ENCODE data around the gene WDR1. TPM values are rescaled to one million over a fixed set of nuclear protein-coding genes. Genes with fewer than 3 reads are reported as not detected.

Gene WDR1
- total RNA-seq, 1 experiment from 2014 or later, result 223 TPM

DNA sequence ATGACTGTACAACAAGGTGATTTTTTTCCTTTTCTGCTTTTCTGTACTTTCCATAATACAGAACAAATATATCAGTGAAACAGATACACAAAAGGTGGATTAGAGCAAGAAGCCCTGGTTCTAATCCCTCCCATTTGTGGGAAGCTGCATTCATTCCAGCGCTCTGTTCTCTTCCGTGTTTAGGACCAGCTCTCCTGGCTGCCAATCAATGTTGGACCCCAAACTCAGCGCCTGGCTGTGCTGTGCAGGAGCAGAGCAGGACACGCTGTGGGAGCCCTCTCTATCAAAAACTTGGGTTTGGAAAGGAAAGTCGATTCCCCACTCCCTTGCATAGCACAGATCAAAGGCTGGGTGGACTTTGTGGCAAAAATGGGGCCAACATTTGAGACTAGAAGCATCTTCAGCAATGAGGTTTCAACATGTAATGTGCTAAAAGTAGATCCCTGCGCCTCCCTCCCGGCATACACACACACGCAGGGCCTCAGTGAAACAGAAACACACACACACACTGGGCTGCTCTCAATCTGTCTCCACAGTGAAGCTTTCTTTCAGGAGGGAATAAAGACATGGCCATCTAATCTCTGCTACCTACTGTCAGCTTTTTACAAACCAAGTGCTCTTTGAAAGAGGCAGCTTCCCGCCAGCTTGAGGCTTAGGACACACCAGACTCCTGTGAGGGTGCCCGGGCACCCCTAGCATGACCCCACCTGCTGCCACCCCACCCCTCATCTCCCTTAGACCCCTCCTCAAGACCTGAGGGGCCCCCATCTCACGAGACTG, 12.2 kb downstream of the WDR1 start:
- RAD21 ChIA-PET (ENCODE audit: low non-redundant PET in 1 of 2, low total read pairs in 2 of 2, uncharacterized antibody in 2 of 2, unreplicated experiment in 2 of 2), result interaction anchor here in 1 of 2 experiments (0.7 kb wide), 1 partner anchor 384 kb away, joined by 3 read pairs; no protein-coding TSS in a partner anchor
- CTCF ChIA-PET, result no interaction called here
- TF ChIP-seq POLR2A (IDR thresholded peaks at IDR 0.05; ENCODE audit: borderline replicate concordance, extremely low read depth, insufficient read depth, insufficient read length) (no peak), ELF1 (IDR thresholded peaks at IDR 0.05; ENCODE audit: borderline replicate concordance, low read depth) (no peak), JUND (IDR thresholded peaks at IDR 0.05) (no peak), RAD21 (IDR thresholded peaks at IDR 0.05; ENCODE audit: low read depth) (no peak), EGR1 (IDR thresholded peaks at IDR 0.05; ENCODE audit: low read depth) (no peak), SIN3A (IDR thresholded peaks at IDR 0.05; ENCODE audit: low read depth) (no peak)
- TF ChIP-seq, protein P1, sequence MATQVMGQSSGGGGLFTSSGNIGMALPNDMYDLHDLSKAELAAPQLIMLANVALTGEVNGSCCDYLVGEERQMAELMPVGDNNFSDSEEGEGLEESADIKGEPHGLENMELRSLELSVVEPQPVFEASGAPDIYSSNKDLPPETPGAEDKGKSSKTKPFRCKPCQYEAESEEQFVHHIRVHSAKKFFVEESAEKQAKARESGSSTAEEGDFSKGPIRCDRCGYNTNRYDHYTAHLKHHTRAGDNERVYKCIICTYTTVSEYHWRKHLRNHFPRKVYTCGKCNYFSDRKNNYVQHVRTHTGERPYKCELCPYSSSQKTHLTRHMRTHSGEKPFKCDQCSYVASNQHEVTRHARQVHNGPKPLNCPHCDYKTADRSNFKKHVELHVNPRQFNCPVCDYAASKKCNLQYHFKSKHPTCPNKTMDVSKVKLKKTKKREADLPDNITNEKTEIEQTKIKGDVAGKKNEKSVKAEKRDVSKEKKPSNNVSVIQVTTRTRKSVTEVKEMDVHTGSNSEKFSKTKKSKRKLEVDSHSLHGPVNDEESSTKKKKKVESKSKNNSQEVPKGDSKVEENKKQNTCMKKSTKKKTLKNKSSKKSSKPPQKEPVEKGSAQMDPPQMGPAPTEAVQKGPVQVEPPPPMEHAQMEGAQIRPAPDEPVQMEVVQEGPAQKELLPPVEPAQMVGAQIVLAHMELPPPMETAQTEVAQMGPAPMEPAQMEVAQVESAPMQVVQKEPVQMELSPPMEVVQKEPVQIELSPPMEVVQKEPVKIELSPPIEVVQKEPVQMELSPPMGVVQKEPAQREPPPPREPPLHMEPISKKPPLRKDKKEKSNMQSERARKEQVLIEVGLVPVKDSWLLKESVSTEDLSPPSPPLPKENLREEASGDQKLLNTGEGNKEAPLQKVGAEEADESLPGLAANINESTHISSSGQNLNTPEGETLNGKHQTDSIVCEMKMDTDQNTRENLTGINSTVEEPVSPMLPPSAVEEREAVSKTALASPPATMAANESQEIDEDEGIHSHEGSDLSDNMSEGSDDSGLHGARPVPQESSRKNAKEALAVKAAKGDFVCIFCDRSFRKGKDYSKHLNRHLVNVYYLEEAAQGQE (IDR thresholded peaks at IDR 0.05; ENCODE audit: low read depth), result no peak
- TF ChIP-seq, protein P2, sequence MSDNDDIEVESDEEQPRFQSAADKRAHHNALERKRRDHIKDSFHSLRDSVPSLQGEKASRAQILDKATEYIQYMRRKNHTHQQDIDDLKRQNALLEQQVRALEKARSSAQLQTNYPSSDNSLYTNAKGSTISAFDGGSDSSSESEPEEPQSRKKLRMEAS (IDR thresholded peaks at IDR 0.05), result no peak
- POLR2A ChIA-PET, result no interaction called here
- Histone ChIP-seq H3K4me3 (replicated peaks in 1 of 2; ENCODE audit: low read depth in 1 of 2, low read length in 2 of 2) (no peak overlapping the region), H3K79me2 (ENCODE audit: insufficient read depth, low read length) (peaks cover 100% of the 10 kb centered on the region), H4K20me1 (ENCODE audit: insufficient read depth) (peaks cover 5% of the 10 kb centered on the region; the same call in 1 of the 2 replicates), H2AFZ (ENCODE audit: low read depth, low read length, poor library complexity, severe bottlenecking) (no peak overlapping the region), H3K4me1 (ENCODE audit: control insufficient read depth in 1 of 2, insufficient read depth in 2 of 2, low read length in 2 of 2) (peaks cover 15 to 74% of the 10 kb centered on the region in 2 experiments), H3K4me2 (ENCODE audit: low read length) (no peak overlapping the region), H3K36me3 (ENCODE audit: control insufficient read depth in 1 of 2, insufficient read depth in 2 of 2, low read length in 2 of 2) (peaks cover 19 to 32% of the 10 kb centered on the region in 2 experiments), H3K9me3 (ENCODE audit: control insufficient read depth in 1 of 2, insufficient read depth in 1 of 2, low read depth in 1 of 2, low read length in 2 of 2) (no peaks in the 10 kb centered on the region), H3K27me3 (ENCODE audit: insufficient read depth, low read length) (no peaks in the 10 kb centered on the region), H3K27ac (ENCODE audit: low read depth, low read length) (no peak overlapping the region), H3K9me2 (ENCODE audit: insufficient read depth) (no peaks in the 10 kb centered on the region), H3K9ac (ENCODE audit: low read length) (no peak overlapping the region)
- no peak for DNase-seq (ENCODE audit: low read depth, low spot score)
- BruUV-seq (replicated peaks), result no TSS peak
- ATAC-seq, result no peak
- intact Hi-C loops (cut with micrococcal nuclease), result no loop called here
